ENCODE data around the gene SPTAN1.
A peak's percentile ranks its signal among the peaks of the same experiment; 100 is the strongest.
"Not testable (repeated sequence)": the region's sequence is repeated elsewhere in the genome, so short reads cannot be mapped to it uniquely, and the experiment has no call there.

SPTAN1 gene

GRCh38 chr9:128553728-128554127, 1.3 kb downstream of the SPTAN1 start:
- no peak for DNase-seq

GRCh38 chr9:128554155-128554862, 1.9 kb downstream of the SPTAN1 start:
- peak; percentile 36 to 46 for DNase-seq

- DNase-seq: no peak
Measured at GRCh38 chr9:128555180-128555721, 2.9 kb downstream of the SPTAN1 start.

GRCh38 chr9:128556276-128556675, 3.9 kb downstream of the SPTAN1 start:
- no peak for DNase-seq

- no peak for DNase-seq
Measured at GRCh38 chr9:128556926-128557634, 4.7 kb downstream of the SPTAN1 start.

GRCh38 chr9:128558431-128559310, 6.3 kb downstream of the SPTAN1 start:
- DNase-seq: peak; percentile 54 to 63

- no peak for DNase-seq
Measured at GRCh38 chr9:128565578-128565977, 13.2 kb downstream of the SPTAN1 start.

GRCh38 chr9:128568470-128569078, 16.2 kb downstream of the SPTAN1 start:
- no peak for DNase-seq

- DNase-seq: no peak
Measured at GRCh38 chr9:128575469-128575868, 23.1 kb downstream of the SPTAN1 start.

GRCh38 chr9:128575916-128576315, 23.5 kb downstream of the SPTAN1 start:
- no peak for DNase-seq

- DNase-seq: no peak
Measured at GRCh38 chr9:128577206-128577605, 24.8 kb downstream of the SPTAN1 start.

- no peak for DNase-seq
Measured at GRCh38 chr9:128579194-128579593, 26.8 kb downstream of the SPTAN1 start.

- DNase-seq: no peak
Measured at GRCh38 chr9:128580731-128581130, 28.3 kb downstream of the SPTAN1 start.

- not testable (repeated sequence) for DNase-seq
Measured at GRCh38 chr9:128585155-128585554, 32.8 kb downstream of the SPTAN1 start.

GRCh38 chr9:128586934-128587333, 34.5 kb downstream of the SPTAN1 start:
- DNase-seq: not testable (repeated sequence)

GRCh38 chr9:128587453-128587852, 35.1 kb downstream of the SPTAN1 start:
- DNase-seq: peak; percentile 42 to 57

GRCh38 chr9:128588581-128589233, 36.3 kb downstream of the SPTAN1 start:
- no peak for DNase-seq

GRCh38 chr9:128593039-128593438, 40.7 kb downstream of the SPTAN1 start:
- no peak for DNase-seq

- no peak for DNase-seq
Measured at GRCh38 chr9:128593856-128594255, 41.5 kb downstream of the SPTAN1 start.

- no peak for DNase-seq
Measured at GRCh38 chr9:128595471-128595870, 43.1 kb downstream of the SPTAN1 start.

- DNase-seq: no peak
Measured at GRCh38 chr9:128600099-128600498, 47.7 kb downstream of the SPTAN1 start.

- no peak for DNase-seq
Measured at GRCh38 chr9:128603697-128604096, 51.3 kb downstream of the SPTAN1 start.

Data from stimulated activated CD4-positive, alpha-beta T cell treated with anti-CD3 and anti-CD28 coated beads, Interleukin-2, amount 100 ng/mL, for 24 hours (primary cell).